Central memory CD8-positive, alpha-beta T cell (primary cell): ENCODE measurements around the gene PPARG.

Experiments
- ATAC-seq: fragments of 150-1000 bp; cut with Tn5 transposase; replicated peaks from 2 replicates; pipeline ENCODE4 v1.10.0; 2022; ENCODE audit warnings: mild to moderate bottlenecking, moderate FRiP score, moderate number of reproducible peaks; ENCODE audit not compliant: poor library complexity, severe bottlenecking; ENCODE audit errors: extremely low read depth
- DNase-seq, 2 donors: peaks; one replicate each; pipeline ENCODE4 v3.0.0; 2021; ENCODE audit warnings: low spot score in 2 of 2
- H3K27ac Mint-ChIP-seq: one replicate; pipeline ENCODE4 v1.8.0; 2022; ENCODE audit warnings: low read depth, mild to moderate bottlenecking, moderate library complexity, mixed read lengths
- H3K27me3 Mint-ChIP-seq: one replicate; pipeline ENCODE4 v1.8.0; 2022; ENCODE audit warnings: mixed read lengths
- H3K36me3 Mint-ChIP-seq: one replicate; pipeline ENCODE4 v1.8.0; 2022; ENCODE audit warnings: mild to moderate bottlenecking, moderate library complexity, mixed read lengths; ENCODE audit not compliant: insufficient read depth
- H3K4me1 Mint-ChIP-seq: one replicate; pipeline ENCODE4 v1.8.0; 2022; ENCODE audit warnings: mixed read lengths
- H3K4me3 Mint-ChIP-seq: one replicate; pipeline ENCODE4 v1.8.0; 2022; ENCODE audit warnings: mild to moderate bottlenecking, moderate library complexity, mixed read lengths
- H3K9me3 Mint-ChIP-seq: one replicate; pipeline ENCODE4 v1.8.0; 2022; ENCODE audit warnings: mixed read lengths

PPARG gene

DNA sequence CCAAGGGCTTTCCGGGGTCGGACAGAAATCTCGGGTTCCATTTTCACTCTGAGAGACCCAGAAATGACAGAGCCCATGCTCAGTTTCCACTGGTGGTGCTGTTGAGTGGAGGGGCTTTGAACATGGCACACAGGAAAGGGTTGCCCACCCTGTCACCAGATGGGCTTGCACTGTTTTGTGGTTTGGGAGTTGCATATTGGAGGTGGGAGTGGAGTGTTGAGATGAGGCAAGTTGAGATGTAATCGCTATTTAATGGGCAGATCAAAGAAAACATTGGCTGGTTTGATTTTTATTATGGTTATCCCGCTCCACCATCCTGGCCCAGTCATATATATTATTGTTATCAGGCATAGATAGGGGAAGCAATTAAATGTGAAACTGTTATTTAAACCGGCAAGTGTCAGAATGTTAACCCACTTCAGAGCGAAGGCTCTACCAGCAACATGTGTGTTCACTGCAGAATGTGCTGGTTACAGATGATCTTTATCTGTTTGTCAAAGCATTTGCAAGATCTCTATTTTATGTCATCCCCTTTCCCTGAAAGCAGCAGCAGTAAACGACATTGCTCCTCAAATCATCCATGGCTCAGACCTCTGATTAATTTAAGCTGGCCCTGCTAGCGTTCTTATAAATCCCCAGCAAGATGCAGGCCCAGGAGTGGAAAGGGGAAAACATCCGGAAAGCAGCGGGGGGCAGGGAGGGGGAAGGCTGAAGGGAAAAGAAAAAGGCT lies 137.1 kb downstream of the PPARG start:
- H3K36me3 Mint-ChIP-seq, result no peaks in the 10 kb centered on the region
- no peaks in the 10 kb centered on the region for H3K4me1 Mint-ChIP-seq
- no peak overlapping the region for H3K4me3 Mint-ChIP-seq
- no peaks in the 10 kb centered on the region for H3K9me3 Mint-ChIP-seq
- no peak overlapping the region for H3K27ac Mint-ChIP-seq
- DNase-seq (no peak), ATAC-seq (no peak)
- peaks cover 32% of the 10 kb centered on the region for H3K27me3 Mint-ChIP-seq

- ATAC-seq (no peak), DNase-seq (no peak)
- no peaks in the 10 kb centered on the region for H3K9me3 Mint-ChIP-seq
- no peaks in the 10 kb centered on the region for H3K4me1 Mint-ChIP-seq
- H3K27ac Mint-ChIP-seq, result no peak overlapping the region
- H3K4me3 Mint-ChIP-seq, result no peak overlapping the region
- H3K36me3 Mint-ChIP-seq, result no peaks in the 10 kb centered on the region
- peaks cover 26% of the 10 kb centered on the region for H3K27me3 Mint-ChIP-seq
These were observed 138.7 kb downstream of the PPARG start for GRCh38 chr3:12427551-12427950.

GRCh38 chr3:12428126-12428525 lies 139.3 kb downstream of the PPARG start:
- H3K4me1 Mint-ChIP-seq, result no peaks in the 10 kb centered on the region
- no peaks in the 10 kb centered on the region for H3K9me3 Mint-ChIP-seq
- no peak overlapping the region for H3K4me3 Mint-ChIP-seq

GRCh38 chr3:12430086-12430485 lies 141.2 kb downstream of the PPARG start:
- ATAC-seq (no peak), DNase-seq (no peak)
- H3K4me3 Mint-ChIP-seq, result no peak overlapping the region
- no peaks in the 10 kb centered on the region for H3K9me3 Mint-ChIP-seq
- H3K4me1 Mint-ChIP-seq, result no peaks in the 10 kb centered on the region
- peaks cover 13% of the 10 kb centered on the region for H3K27me3 Mint-ChIP-seq
- H3K36me3 Mint-ChIP-seq, result no peaks in the 10 kb centered on the region
- no peak overlapping the region for H3K27ac Mint-ChIP-seq

More at GRCh38 chr3:12428126-12428525, 139.3 kb downstream of the PPARG start:
- Mint-ChIP-seq H3K27ac (no peak overlapping the region), H3K36me3 (no peaks in the 10 kb centered on the region), H3K27me3 (peaks cover 26% of the 10 kb centered on the region)
- DNase-seq (no peak), ATAC-seq (no peak)

DNA sequence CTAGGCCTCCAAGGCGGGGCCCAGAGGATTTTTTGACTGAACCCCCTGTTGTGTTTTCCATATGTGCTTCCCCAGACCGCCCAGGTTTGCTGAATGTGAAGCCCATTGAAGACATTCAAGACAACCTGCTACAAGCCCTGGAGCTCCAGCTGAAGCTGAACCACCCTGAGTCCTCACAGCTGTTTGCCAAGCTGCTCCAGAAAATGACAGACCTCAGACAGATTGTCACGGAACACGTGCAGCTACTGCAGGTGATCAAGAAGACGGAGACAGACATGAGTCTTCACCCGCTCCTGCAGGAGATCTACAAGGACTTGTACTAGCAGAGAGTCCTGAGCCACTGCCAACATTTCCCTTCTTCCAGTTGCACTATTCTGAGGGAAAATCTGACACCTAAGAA lies 145.0 kb downstream of the PPARG start:
- DNase-seq (no peak), ATAC-seq (no peak)
- Mint-ChIP-seq H3K4me3 (no peak overlapping the region), H3K27me3 (peaks cover 9% of the 10 kb centered on the region), H3K4me1 (no peaks in the 10 kb centered on the region), H3K36me3 (no peaks in the 10 kb centered on the region), H3K9me3 (no peaks in the 10 kb centered on the region), H3K27ac (no peak overlapping the region)

GRCh38 chr3:12436514-12437220 lies 147.8 kb downstream of the PPARG start:
- no peaks in the 10 kb centered on the region for H3K9me3 Mint-ChIP-seq
- no peak overlapping the region for H3K27ac Mint-ChIP-seq
- H3K27me3 Mint-ChIP-seq, result peaks cover 9% of the 10 kb centered on the region
- DNase-seq, result no peak
- no peak for ATAC-seq
- no peaks in the 10 kb centered on the region for H3K36me3 Mint-ChIP-seq
- H3K4me1 Mint-ChIP-seq, result no peaks in the 10 kb centered on the region
- H3K4me3 Mint-ChIP-seq, result no peak overlapping the region

- ATAC-seq (no peak), DNase-seq (no peak)
- Mint-ChIP-seq H3K9me3 (no peaks in the 10 kb centered on the region), H3K4me1 (no peaks in the 10 kb centered on the region), H3K27me3 (peaks cover 9% of the 10 kb centered on the region), H3K36me3 (no peaks in the 10 kb centered on the region), H3K27ac (no peak overlapping the region), H3K4me3 (no peak overlapping the region)
These were observed 148.3 kb downstream of the PPARG start for GRCh38 chr3:12437221-12437605.

- Mint-ChIP-seq H3K36me3 (no peaks in the 10 kb centered on the region), H3K4me1 (no peaks in the 10 kb centered on the region), H3K27ac (no peak overlapping the region), H3K4me3 (no peak overlapping the region), H3K9me3 (no peaks in the 10 kb centered on the region), H3K27me3 (peaks cover 14% of the 10 kb centered on the region)
- ATAC-seq (no peak), DNase-seq (no peak)
These were observed 149.0 kb downstream of the PPARG start for GRCh38 chr3:12437861-12438260.

DNA sequence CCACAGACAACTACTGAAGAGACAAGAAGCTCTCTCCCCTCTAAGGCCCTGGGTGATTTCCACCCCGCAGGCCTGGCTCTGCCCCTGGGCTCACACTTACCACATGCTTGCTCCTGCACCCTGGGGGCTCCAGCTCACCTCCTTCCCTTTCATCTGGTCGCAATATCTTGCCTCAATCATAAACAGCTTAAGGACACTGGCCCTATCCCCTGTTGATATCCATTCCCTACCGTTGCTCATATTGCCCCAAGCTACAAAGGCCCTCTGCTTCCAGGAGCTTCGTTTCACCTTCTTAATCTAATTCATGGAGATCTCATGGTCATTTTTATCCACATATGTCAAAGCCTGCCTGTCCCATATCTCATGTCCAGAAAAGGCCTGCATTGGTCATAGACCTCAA lies 149.4 kb downstream of the PPARG start:
- H3K36me3 Mint-ChIP-seq, result no peaks in the 10 kb centered on the region
- H3K27ac Mint-ChIP-seq, result no peak overlapping the region
- no peaks in the 10 kb centered on the region for H3K9me3 Mint-ChIP-seq

GRCh38 chr3:12439161-12439940 lies 150.5 kb downstream of the PPARG start:
- no peak for ATAC-seq
- no peak for DNase-seq
- no peaks in the 10 kb centered on the region for H3K9me3 Mint-ChIP-seq
- H3K27ac Mint-ChIP-seq, result no peak overlapping the region
- peaks cover 29% of the 10 kb centered on the region for H3K27me3 Mint-ChIP-seq
- no peak overlapping the region for H3K4me3 Mint-ChIP-seq
- no peaks in the 10 kb centered on the region for H3K36me3 Mint-ChIP-seq
- H3K4me1 Mint-ChIP-seq, result no peaks in the 10 kb centered on the region

More for the DNA sequence above, 149.4 kb downstream of the PPARG start:
- Mint-ChIP-seq H3K27me3 (peaks cover 18% of the 10 kb centered on the region), H3K4me1 (no peaks in the 10 kb centered on the region), H3K4me3 (no peak overlapping the region)
- DNase-seq, result no peak
- no peak for ATAC-seq

DNA sequence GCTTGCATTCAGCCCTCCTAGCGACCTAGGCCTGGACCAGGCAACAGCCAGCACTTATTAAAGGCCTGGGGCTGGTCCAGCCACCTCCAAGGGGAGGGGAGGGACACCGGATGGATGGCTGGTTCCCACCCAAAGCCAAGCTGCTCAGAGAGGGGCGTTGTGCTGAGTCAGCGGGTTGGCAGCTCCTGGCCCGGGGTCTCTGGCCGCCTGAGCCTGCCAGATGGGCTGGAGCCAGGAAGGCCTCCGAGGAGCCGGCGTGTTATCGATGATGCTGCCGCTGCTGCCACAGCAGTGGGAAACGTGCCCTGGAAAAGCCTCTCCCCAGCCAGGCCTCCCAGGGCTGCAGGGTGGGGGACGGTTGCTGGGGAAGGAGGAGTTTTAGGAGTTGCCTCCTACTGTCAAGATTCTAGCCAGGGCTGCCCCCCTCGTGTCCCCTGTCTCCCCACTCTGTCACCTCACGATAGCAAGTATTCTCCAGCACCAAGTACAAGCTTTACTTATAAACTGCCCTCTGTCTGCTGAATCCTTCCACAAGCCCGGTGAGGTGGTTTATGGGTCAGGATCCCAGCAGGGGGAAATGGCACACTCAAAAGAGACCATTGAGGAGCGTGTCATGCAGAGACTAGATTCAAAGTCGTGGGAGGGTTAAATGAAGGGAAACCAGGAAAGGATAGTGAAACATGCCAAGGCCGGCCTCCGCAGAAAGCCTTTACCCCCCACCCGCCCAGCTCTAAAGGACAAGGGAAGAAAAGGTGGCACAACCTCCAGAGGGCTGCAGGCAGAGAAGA lies 152.3 kb downstream of the PPARG start:
- H3K9me3 Mint-ChIP-seq, result no peaks in the 10 kb centered on the region
- DNase-seq, result no peak
- no peaks in the 10 kb centered on the region for H3K4me1 Mint-ChIP-seq
- no peak overlapping the region for H3K4me3 Mint-ChIP-seq
- no peaks in the 10 kb centered on the region for H3K36me3 Mint-ChIP-seq
- H3K27ac Mint-ChIP-seq, result no peak overlapping the region
- H3K27me3 Mint-ChIP-seq, result peaks cover 45% of the 10 kb centered on the region
- ATAC-seq, result no peak
